H54 (cell line): ENCODE data around the gene EIF4E3.

Experiments used
- DNase-seq: peaks from one replicate; pipeline ENCODE4 v3.0.0; 2011; ENCODE audit warnings: low spot score, mixed read lengths; ENCODE audit not compliant: insufficient read length
- FAIRE-seq: peaks from 3 replicates; lab custom pipeline; 2011; peaks lifted over from hg19 to GRCh38; lab: Jason Lieb, UNC
- POLR2A ChIP-seq: IDR thresholded peaks from 2 replicates; pipeline ENCODE4 v1.6.1; 2011; ENCODE audit warnings: low read depth, mild to moderate bottlenecking, low read length

EIF4E3 gene

GRCh38 chr3:71710906-71711494, 14.2 kb downstream of the EIF4E3 start:
- DNase-seq = peak; percentile 23
- TF ChIP-seq POLR2A = no peak
- peak; percentile 96 for FAIRE-seq

GRCh38 chr3:71709908-71710511, 15.2 kb downstream of the EIF4E3 start:
- DNase-seq (no peak), FAIRE-seq (no peak)
- TF ChIP-seq POLR2A = no peak

GRCh38 chr3:71708476-71709105, 16.6 kb downstream of the EIF4E3 start:
- DNase-seq (no peak), FAIRE-seq (no peak)
- TF ChIP-seq POLR2A = no peak

GRCh38 chr3:71707595-71707994, 17.6 kb downstream of the EIF4E3 start:
- DNase-seq = no peak
- no peak for TF ChIP-seq POLR2A
- no peak for FAIRE-seq

GRCh38 chr3:71705681-71706080, 19.5 kb downstream of the EIF4E3 start:
- FAIRE-seq (no peak), DNase-seq (no peak)

GRCh38 chr3:71704915-71705314, 20.3 kb downstream of the EIF4E3 start:
- no peak for FAIRE-seq
- no peak for DNase-seq
- no peak for TF ChIP-seq POLR2A

More at GRCh38 chr3:71705681-71706080, 19.5 kb downstream of the EIF4E3 start:
- TF ChIP-seq POLR2A = no peak

GRCh38 chr3:71703797-71704196, 21.4 kb downstream of the EIF4E3 start:
- DNase-seq (no peak), FAIRE-seq (no peak)
- no peak for TF ChIP-seq POLR2A

- DNase-seq (no peak), FAIRE-seq (no peak)
- no peak for TF ChIP-seq POLR2A
Measured at GRCh38 chr3:71702131-71703024, 22.8 kb downstream of the EIF4E3 start.

GRCh38 chr3:71701251-71701762, 23.9 kb downstream of the EIF4E3 start:
- DNase-seq (no peak), FAIRE-seq (no peak)
- no peak for TF ChIP-seq POLR2A

GRCh38 chr3:71695000-71695482, 30.2 kb downstream of the EIF4E3 start:
- no peak for FAIRE-seq
- no peak for DNase-seq
- TF ChIP-seq POLR2A = no peak

- FAIRE-seq (no peak), DNase-seq (no peak)
- no peak for TF ChIP-seq POLR2A
Measured at GRCh38 chr3:71694358-71694999, 30.7 kb downstream of the EIF4E3 start.

- TF ChIP-seq POLR2A = no peak
- FAIRE-seq = no peak
- no peak for DNase-seq
Measured at GRCh38 chr3:71693641-71694040, 31.6 kb downstream of the EIF4E3 start.

- no peak for DNase-seq
- no peak for FAIRE-seq
Measured at GRCh38 chr3:71692139-71692538, 33.1 kb downstream of the EIF4E3 start.

GRCh38 chr3:71690341-71690841, 34.8 kb downstream of the EIF4E3 start:
- no peak for TF ChIP-seq POLR2A
- DNase-seq (no peak), FAIRE-seq (no peak)

More at GRCh38 chr3:71692139-71692538, 33.1 kb downstream of the EIF4E3 start:
- TF ChIP-seq POLR2A = no peak
